ENCODE measurements around the gene TMEM132D. TPM values are rescaled to one million over a fixed set of nuclear protein-coding genes. Genes with fewer than 3 reads are reported as not detected.

The TMEM132D gene
- total and polyA plus RNA-seq, 2 of the 8 experiments (the other 6 are each of a cell fraction or from before 2014, with no cell fraction given), result 3.5 to 10.1 TPM

DNA sequence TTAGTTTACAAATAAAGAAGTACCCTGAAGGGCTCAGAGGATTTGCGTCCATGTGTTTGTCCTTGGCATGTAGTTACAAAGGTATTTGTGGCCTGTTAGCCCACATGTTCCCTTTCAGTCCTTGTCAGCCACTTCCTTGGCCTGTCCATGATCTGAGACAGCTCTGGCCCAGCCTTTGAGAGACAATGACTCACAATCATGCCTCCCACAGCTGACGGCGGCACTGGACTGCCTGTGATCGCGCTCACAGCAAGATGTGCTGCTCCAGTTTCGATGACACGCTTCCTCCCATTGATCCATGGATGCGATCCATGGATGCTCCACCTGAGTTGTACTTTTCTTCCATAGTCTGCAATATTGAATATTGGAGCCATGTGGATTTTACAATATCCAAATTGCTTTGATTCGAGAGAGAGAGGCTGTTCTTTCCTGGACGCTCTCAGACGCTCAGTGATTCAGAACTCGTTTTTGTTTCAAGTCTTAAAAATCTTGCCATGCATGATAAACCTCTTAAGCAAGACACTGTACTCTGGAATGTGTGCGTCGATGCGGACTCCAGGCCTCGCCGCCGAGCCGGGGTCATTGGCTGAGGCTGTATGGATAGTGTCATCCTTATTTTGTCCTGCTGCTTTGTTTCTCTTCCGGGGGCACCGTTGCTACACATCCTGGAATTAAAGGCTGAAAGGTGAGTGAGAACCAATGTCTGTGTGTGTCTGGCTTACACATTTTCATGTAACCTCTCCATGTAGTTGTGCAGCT lies 830.5 kb downstream of the TMEM132D start:
- H2BK5ac ChIP-seq (ENCODE audit: low read depth, low read length), result no peak overlapping the region
- H3K4me1 ChIP-seq (replicated peaks in 1 of 4; ENCODE audit: control insufficient read depth in 3 of 4, insufficient read depth in 4 of 4, low read length in 3 of 4), result peaks cover 0 to 3% (median 2%) of the 10 kb centered on the region in 4 experiments; a peak in 2 of 7 replicates
- no peak overlapping the region for H3K14ac ChIP-seq (ENCODE audit: insufficient read length)
- no peak overlapping the region for H3K4ac ChIP-seq (replicated peaks; ENCODE audit: insufficient read length, low read depth, low read length)
- no peak overlapping the region for H3K4me2 ChIP-seq (ENCODE audit: insufficient read depth in 1 of 2, low read depth in 2 of 2, low read length in 2 of 2)
- peaks cover 0 to 1% of the 10 kb centered on the region in 2 experiments for H4K20me1 ChIP-seq (replicated peaks in 1 of 2; ENCODE audit: control insufficient read depth in 1 of 2, insufficient read depth in 2 of 2, low read length in 2 of 2)
- H4K8ac ChIP-seq (ENCODE audit: extremely low read depth, insufficient read depth, low read length), result no peak overlapping the region
- no peaks in the 10 kb centered on the region for H3K79me1 ChIP-seq (ENCODE audit: low read depth, low read length)
- FAIRE-seq (no peak), DNase-seq (ENCODE audit: low read depth in 1 of 2, low spot score in 2 of 2) (no peak)
- H3K9me3 ChIP-seq (ENCODE audit: insufficient read depth in 2 of 2, low read depth in 1 of 2, low read length in 1 of 2), result no peaks in the 10 kb centered on the region
- H3K36me3 ChIP-seq (ENCODE audit: control insufficient read depth in 2 of 4, insufficient read depth in 4 of 4, low read length in 3 of 4), result no peaks in the 10 kb centered on the region
- no peak overlapping the region for H2BK20ac ChIP-seq (ENCODE audit: low read length)
- no peak overlapping the region for H3K27ac ChIP-seq (ENCODE audit: low read depth, low read length)
- no peak overlapping the region for H3K23ac ChIP-seq (ENCODE audit: insufficient read length)
- H3K9ac ChIP-seq (replicated peaks in 1 of 4; ENCODE audit: extremely low read depth in 1 of 4, low read depth in 3 of 4, low read length in 3 of 4), result no peak overlapping the region
- no peaks in the 10 kb centered on the region; a peak in 1 of 7 replicates for H3K27me3 ChIP-seq (replicated peaks in 1 of 4; ENCODE audit: control insufficient read depth in 3 of 4, extremely low read depth in 1 of 4, insufficient read depth in 3 of 4, low read length in 3 of 4)
- no peak overlapping the region for H4K5ac ChIP-seq (ENCODE audit: insufficient read length, low read depth, low read length)
- CTCF ChIA-PET (ENCODE audit: partially characterized antibody), result interaction anchor here (0.7 to 2.4 kb wide), 2 partner anchors 104 to 1257 kb away, joined by 3 to 5 read pairs; no protein-coding TSS in a partner anchor
- 91% methylated on average over 21 of the region's 21 CpGs; no CpG with 5 or more reads in 1 of the 2 experiments for WGBS, 2 experiments (ENCODE audit: extremely low coverage in 1 of 2, insufficient coverage in 1 of 2, insufficient read length in 1 of 2, insufficient replicate concordance in 2 of 2, low coverage in 1 of 2, low lambda C conversion rate in 2 of 2, missing lambda C conversion rate in 1 of 2)
- no peak overlapping the region for H2AK5ac ChIP-seq (ENCODE audit: low read depth, low read length)
- no peak for TF ChIP-seq SIN3A (conservative IDR thresholded peaks at IDR 0.05 in 1 of 2, IDR thresholded peaks at IDR 0.05 in 1 of 2; ENCODE audit: low read depth in 1 of 2, low read length in 2 of 2)
- no peak for TF ChIP-seq CBX5 (IDR thresholded peaks at IDR 0.05; ENCODE audit: low read depth, low read length)
- no peak for TF ChIP-seq HDAC2 (IDR thresholded peaks at IDR 0.05; ENCODE audit: borderline replicate concordance in 1 of 2, low read depth in 2 of 2, low read length in 2 of 2)
- TF ChIP-seq CBX8 (IDR thresholded peaks at IDR 0.05; ENCODE audit: borderline replicate concordance, low read depth, low read length), result no peak
- TF ChIP-seq TAF1 (IDR thresholded peaks at IDR 0.05; ENCODE audit: low read depth, low read length), result no peak
- no peak for TF ChIP-seq SRF (IDR thresholded peaks at IDR 0.05; ENCODE audit: low read depth, low read length)
- TF ChIP-seq TCF12 (IDR thresholded peaks at IDR 0.05; ENCODE audit: low read depth, low read length), result no peak
- no peak for TF ChIP-seq CREB1 (IDR thresholded peaks at IDR 0.05)
- TF ChIP-seq SIX5 (IDR thresholded peaks at IDR 0.05; ENCODE audit: low read depth, low read length), result no peak
- no peak for TF ChIP-seq BCL11A (IDR thresholded peaks at IDR 0.05; ENCODE audit: low read depth in 2 of 2, low read length in 2 of 2)
- no peak overlapping the region for H3K4me3 ChIP-seq (ENCODE audit: extremely low read depth in 1 of 4, insufficient read depth in 2 of 4, low read depth in 3 of 4, low read length in 4 of 4)
- POLR2A ChIA-PET (ENCODE audit: partially characterized antibody), result interaction anchor here (1.0 kb wide), 1 partner anchor 249 kb away, joined by 4 read pairs; no protein-coding TSS in a partner anchor
- H2AFZ ChIP-seq (ENCODE audit: low read length), result no peak overlapping the region
- no peak overlapping the region for H2BK15ac ChIP-seq (ENCODE audit: low read length)
- H3K23me2 ChIP-seq (ENCODE audit: low read depth, low read length), result 0 out of 2 replicates have a peak, but pooled peaks cover 4% of the 10 kb centered on the region
- no peaks in the 10 kb centered on the region for H3K79me2 ChIP-seq (ENCODE audit: control insufficient read depth in 1 of 2, insufficient read depth in 2 of 2, low read length in 2 of 2)
- no peak overlapping the region for H3K18ac ChIP-seq (ENCODE audit: extremely low read depth, low read length)
- H3K56ac ChIP-seq (replicated peaks; ENCODE audit: insufficient read length, low read depth, low read length), result no peak overlapping the region
- no peak overlapping the region for H4K91ac ChIP-seq (replicated peaks; ENCODE audit: insufficient read length, low read length)
- no peak overlapping the region for H2BK120ac ChIP-seq (replicated peaks; ENCODE audit: low read depth, low read length)
- H2BK12ac ChIP-seq (ENCODE audit: low read depth, low read length), result no peak overlapping the region

Measured in H1 (cell line).